ENCODE measurements around the gene CARF.

Gene CARF

GRCh38 chr2:203030991-203031390, 118.9 kb downstream of the CARF start:
- Histone ChIP-seq H3K9me3 (ENCODE audit: insufficient read depth, low read length) (no peaks in the 10 kb centered on the region), H3K79me2 (ENCODE audit: insufficient read depth, low read length) (no peaks in the 10 kb centered on the region; the same call in 1 of the 2 replicates), H3K36me3 (ENCODE audit: low read length) (no peaks in the 10 kb centered on the region), H3K27ac (ENCODE audit: low read depth, low read length) (no peak overlapping the region), H3F3A (ENCODE audit: insufficient read depth) (no peaks in the 10 kb centered on the region), H4K20me1 (ENCODE audit: low read depth, low read length) (no peaks in the 10 kb centered on the region), H3K4me3 (ENCODE audit: insufficient read depth, low read length, poor library complexity, severe bottlenecking) (no peak overlapping the region), H3K4me2 (ENCODE audit: low read depth, low read length, poor library complexity, severe bottlenecking) (no peak overlapping the region), H3K27me3 (ENCODE audit: low read length) (no peaks in the 10 kb centered on the region), H3K9ac (ENCODE audit: low read length) (no peak overlapping the region), H2AFZ (ENCODE audit: low read depth, low read length, severe bottlenecking) (no peak overlapping the region), H3K9me2 (replicated peaks; ENCODE audit: insufficient read depth, low read length) (no peaks in the 10 kb centered on the region)
- TF ChIP-seq EZH2phosphoT487 (conservative IDR thresholded peaks at IDR 0.05; ENCODE audit: low read length) (no peak), CTCF (IDR thresholded peaks at IDR 0.05; ENCODE audit: insufficient read depth, low read length, poor library complexity, severe bottlenecking) (no peak)

GRCh38 chr2:203033395-203033794, 121.3 kb downstream of the CARF start:
- Histone ChIP-seq H3K9me2 (replicated peaks; ENCODE audit: insufficient read depth, low read length) (no peaks in the 10 kb centered on the region), H3F3A (ENCODE audit: insufficient read depth) (no peaks in the 10 kb centered on the region), H2AFZ (ENCODE audit: low read depth, low read length, severe bottlenecking) (no peak overlapping the region), H3K9ac (ENCODE audit: low read length) (no peak overlapping the region), H3K9me3 (ENCODE audit: insufficient read depth, low read length) (no peaks in the 10 kb centered on the region), H3K27me3 (ENCODE audit: low read length) (no peaks in the 10 kb centered on the region), H3K79me2 (ENCODE audit: insufficient read depth, low read length) (no peaks in the 10 kb centered on the region), H3K27ac (ENCODE audit: low read depth, low read length) (no peak overlapping the region), H3K36me3 (ENCODE audit: low read length) (no peaks in the 10 kb centered on the region), H3K4me3 (ENCODE audit: insufficient read depth, low read length, poor library complexity, severe bottlenecking) (no peak overlapping the region), H4K20me1 (ENCODE audit: low read depth, low read length) (no peaks in the 10 kb centered on the region), H3K4me2 (ENCODE audit: low read depth, low read length, poor library complexity, severe bottlenecking) (no peak overlapping the region)
- TF ChIP-seq CTCF (IDR thresholded peaks at IDR 0.05; ENCODE audit: insufficient read depth, low read length, poor library complexity, severe bottlenecking) (no peak), EZH2phosphoT487 (conservative IDR thresholded peaks at IDR 0.05; ENCODE audit: low read length) (no peak)

- Histone ChIP-seq H3K36me3 (ENCODE audit: low read length) (no peaks in the 10 kb centered on the region), H3K27me3 (ENCODE audit: low read length) (no peaks in the 10 kb centered on the region), H3K27ac (ENCODE audit: low read depth, low read length) (no peak overlapping the region), H3F3A (ENCODE audit: insufficient read depth) (no peaks in the 10 kb centered on the region), H3K9me2 (replicated peaks; ENCODE audit: insufficient read depth, low read length) (no peaks in the 10 kb centered on the region), H3K4me3 (ENCODE audit: insufficient read depth, low read length, poor library complexity, severe bottlenecking) (no peak overlapping the region), H2AFZ (ENCODE audit: low read depth, low read length, severe bottlenecking) (no peak overlapping the region), H3K79me2 (ENCODE audit: insufficient read depth, low read length) (no peaks in the 10 kb centered on the region), H4K20me1 (ENCODE audit: low read depth, low read length) (no peaks in the 10 kb centered on the region), H3K4me2 (ENCODE audit: low read depth, low read length, poor library complexity, severe bottlenecking) (no peak overlapping the region), H3K9ac (ENCODE audit: low read length) (no peak overlapping the region), H3K9me3 (ENCODE audit: insufficient read depth, low read length) (no peaks in the 10 kb centered on the region)
- TF ChIP-seq CTCF (IDR thresholded peaks at IDR 0.05; ENCODE audit: insufficient read depth, low read length, poor library complexity, severe bottlenecking) (no peak), EZH2phosphoT487 (conservative IDR thresholded peaks at IDR 0.05; ENCODE audit: low read length) (no peak)
Observed at GRCh38 chr2:203035879-203036470, 123.9 kb downstream of the CARF start.
